Endothelial cell of umbilical vein (primary cell): ENCODE measurements around the gene OLA1. TPM values are rescaled to one million over a fixed set of nuclear protein-coding genes. Genes with fewer than 3 reads are reported as not detected.

Experiments
- BruUV-seq: library from RNA; stranded (reverse); fragments of 400-500 nt; replicated peaks from 2 replicates; lab custom pipeline; 2021; lab: Mats Ljungman, UMichigan
- CTCF ChIA-PET: fragments of 300-600, 350-600 bp; sonication (Branson Sonifier 250); formaldehyde crosslinking; loops from one replicate; lab custom pipeline; 2021; ENCODE audit warnings: antibody characterized with exemption, inconsistent platforms; lab: Charles Lee
- POLR2A ChIA-PET: fragments of 300-600, 350-600 bp; sonication (Branson Sonifier 250); formaldehyde crosslinking; loops from one replicate; lab custom pipeline; 2021; ENCODE audit warnings: antibody characterized with exemption, inconsistent platforms; lab: Charles Lee
- DNase-seq: peaks from one replicate; pipeline ENCODE4 v3.0.0-alpha.2; 2011; ENCODE audit warnings: low read depth, low spot score
- FAIRE-seq: peaks from 2 replicates; lab custom pipeline; 2011; peaks lifted over from hg19 to GRCh38; lab: Jason Lieb, UNC
- H2AFZ ChIP-seq: 2 replicates; pipeline ENCODE4 v1.6.0; 2012; ENCODE audit warnings: low read depth, low read length, control low read depth, inconsistent platforms
- H3K27ac ChIP-seq: 2 replicates; pipeline ENCODE4 v1.5.1; 2011; ENCODE audit warnings: low read depth, mild to moderate bottlenecking, control low read depth, low read length, moderate library complexity; ENCODE audit not compliant: insufficient read depth
- H3K27me3 ChIP-seq, 2 experiments: 2 replicates each; pipeline versions ENCODE4 v1.6.0 to v1.6.1; 2011; ENCODE audit warnings: low read length in 2 of 2, mixed read lengths in 1 of 2; ENCODE audit not compliant: control insufficient read depth in 2 of 2, insufficient read depth in 2 of 2
- H3K36me3 ChIP-seq, 2 experiments: 2 replicates in 1 of 2; 3 replicates in 1 of 2; pipeline ENCODE4 v1.5.1; 2011; ENCODE audit warnings: low read length in 2 of 2, mild to moderate bottlenecking in 1 of 2, moderate library complexity in 1 of 2; ENCODE audit not compliant: control insufficient read depth in 2 of 2, insufficient read depth in 2 of 2; ENCODE audit errors: extremely low read depth in 1 of 2
- H3K4me1 ChIP-seq: 3 replicates; pipeline ENCODE4 v1.5.1; 2011; ENCODE audit warnings: mild to moderate bottlenecking, low read length; ENCODE audit not compliant: control insufficient read depth, insufficient read depth; ENCODE audit errors: extremely low read depth
- H3K4me2 ChIP-seq: 2 replicates; pipeline ENCODE4 v1.6.1; 2011; ENCODE audit warnings: low read length, control low read depth, mixed read lengths; ENCODE audit not compliant: insufficient read depth
- H3K4me3 ChIP-seq, 3 experiments: fragments of 200-600 bp in 1 of 3; sonication (generic), shearing (Covaris generic) in 1 of 3; replicated peaks in 1 of 3; 2 replicates each; pipeline ENCODE4 v1.5.1; 2011 to 2016; ENCODE audit warnings: control low read depth in 3 of 3, low read length in 3 of 3, mild to moderate bottlenecking in 2 of 3, inconsistent platforms in 1 of 3, low read depth in 1 of 3, moderate library complexity in 1 of 3; ENCODE audit not compliant: insufficient read depth in 1 of 3
- H3K79me2 ChIP-seq: 2 replicates; pipeline ENCODE4 v1.6.0; 2012; ENCODE audit warnings: low read length, inconsistent platforms; ENCODE audit not compliant: control insufficient read depth, insufficient read depth
- H3K9ac ChIP-seq: replicated peaks from 2 replicates; pipeline ENCODE3; 2011; ENCODE audit warnings: low read length, control low read depth; ENCODE audit not compliant: insufficient read depth; ENCODE audit errors: extremely low read depth
- H3K9me1 ChIP-seq: replicated peaks from 3 replicates; pipeline ENCODE4 v1.6.0; 2011; ENCODE audit warnings: mild to moderate bottlenecking, low read length; ENCODE audit not compliant: control insufficient read depth, insufficient read depth; ENCODE audit errors: extremely low read depth
- H3K9me3 ChIP-seq: replicated peaks from 2 replicates; pipeline ENCODE4 v1.5.1; 2012; ENCODE audit warnings: low read length, inconsistent platforms; ENCODE audit not compliant: control insufficient read depth, insufficient read depth
- H4K20me1 ChIP-seq: replicated peaks from 2 replicates; pipeline ENCODE3; 2011; ENCODE audit warnings: mild to moderate bottlenecking, low read length; ENCODE audit not compliant: control insufficient read depth, insufficient read depth; ENCODE audit errors: extremely low read depth
- EZH2 ChIP-seq: IDR thresholded peaks from 2 replicates; pipeline ENCODE4 v1.6.1; 2012; ENCODE audit warnings: borderline replicate concordance, low read depth, mild to moderate bottlenecking, moderate library complexity, low read length, inconsistent platforms; ENCODE audit not compliant: severe bottlenecking
- FOS ChIP-seq: IDR thresholded peaks from 2 replicates; pipeline ENCODE4 v1.6.1; 2011; ENCODE audit warnings: mild to moderate bottlenecking, low read length, moderate library complexity, borderline replicate concordance; ENCODE audit not compliant: insufficient read depth
- GATA2 ChIP-seq: IDR thresholded peaks from 2 replicates; pipeline ENCODE4 v1.7.0; 2011; ENCODE audit warnings: low read depth, mild to moderate bottlenecking, moderate library complexity, mixed read lengths, low read length; ENCODE audit not compliant: insufficient read length, insufficient read depth
- JUN ChIP-seq: IDR thresholded peaks from 2 replicates; pipeline ENCODE4 v1.6.1; 2011; ENCODE audit warnings: borderline replicate concordance, low read depth; ENCODE audit not compliant: insufficient read length, insufficient read depth
- MYC ChIP-seq: IDR thresholded peaks from one replicate; pipeline ENCODE4 v1.6.1; 2011; ENCODE audit warnings: mild to moderate bottlenecking, low read depth, low read length
- POLR2A ChIP-seq: IDR thresholded peaks from 2 replicates; pipeline ENCODE4 v1.6.1; 2012; ENCODE audit warnings: low read depth, mild to moderate bottlenecking, control low read depth, low read length
- POLR2AphosphoS5 ChIP-seq: IDR thresholded peaks from 2 replicates; pipeline ENCODE4 v1.6.1; 2012; ENCODE audit warnings: low read depth, mild to moderate bottlenecking, control low read depth, low read length, moderate library complexity; ENCODE audit not compliant: insufficient read depth
- dilution Hi-C: fragments of 300-500 bp; cut with MboI; formaldehyde crosslinking; loops from one replicate; pipeline ENCODE4 v1.15.0; 2019; ENCODE audit warnings: low sequenced_read_pairs; ENCODE audit not compliant: extremely low pct_ligation_motif_present
- intact Hi-C: fragments of 100-400 bp; cut with micrococcal nuclease; formaldehyde crosslinking; loops from one replicate; pipeline ENCODE4 v1.10.0; 2022
- polyA plus RNA-seq, 4 experiments: library from polyadenylated mRNA; depleted of rRNA in 3 of 4; stranded (reverse) in 3 of 4; unstranded in 1 of 4; fragments of >200 nt; gene quantifications; 2 replicates each; pipeline versions ENCODE4 v1.2.1 to v1.2.3, GENCODE V29; 2011 to 2012; ENCODE audit warnings: missing spikeins in 1 of 4
- total RNA-seq: library from RNA; stranded (reverse); gene quantifications from 2 replicates; pipeline ENCODE4 v1.2.3, GENCODE V29; 2021
- TF ChIP-seq, protein P1 (sequence below), 2 donors: IDR thresholded peaks; 1 replicate in 1 of 2; 2 replicates in 1 of 2; pipeline ENCODE4 v1.5.1; 2011; ENCODE audit warnings: low read length in 2 of 2, mild to moderate bottlenecking in 2 of 2, moderate library complexity in 2 of 2, control low read depth in 1 of 2, inconsistent platforms in 1 of 2, low read depth in 1 of 2; ENCODE audit not compliant: insufficient read depth in 1 of 2; ENCODE audit errors: extremely low read depth in 1 of 2
- TF ChIP-seq, protein P2 (sequence below): IDR thresholded peaks from 2 replicates; pipeline ENCODE4 v1.6.1; 2011; ENCODE audit not compliant: insufficient read depth, insufficient read length

OLA1 gene
- total and polyA plus RNA-seq, 2 donors (not counting 3 experiments of a cell fraction or from before 2014, with no cell fraction given), result 30.6 to 93.9 TPM

GRCh38 chr2:174259981-174260380 lies 11.6 kb upstream of the OLA1 start:
- no TSS peak for BruUV-seq
- FAIRE-seq (no peak), DNase-seq (no peak)
- no peaks in the 10 kb centered on the region for H3K27me3 ChIP-seq
- H3K4me1 ChIP-seq, result peaks cover 6% of the 10 kb centered on the region
- no peaks in the 10 kb centered on the region for H3K9me1 ChIP-seq
- H3K4me3 ChIP-seq, result no peak overlapping the region
- no peaks in the 10 kb centered on the region for H4K20me1 ChIP-seq
- H3K36me3 ChIP-seq, result no peaks in the 10 kb centered on the region
- H3K9me3 ChIP-seq, result no peaks in the 10 kb centered on the region
- TF ChIP-seq, protein P1, sequence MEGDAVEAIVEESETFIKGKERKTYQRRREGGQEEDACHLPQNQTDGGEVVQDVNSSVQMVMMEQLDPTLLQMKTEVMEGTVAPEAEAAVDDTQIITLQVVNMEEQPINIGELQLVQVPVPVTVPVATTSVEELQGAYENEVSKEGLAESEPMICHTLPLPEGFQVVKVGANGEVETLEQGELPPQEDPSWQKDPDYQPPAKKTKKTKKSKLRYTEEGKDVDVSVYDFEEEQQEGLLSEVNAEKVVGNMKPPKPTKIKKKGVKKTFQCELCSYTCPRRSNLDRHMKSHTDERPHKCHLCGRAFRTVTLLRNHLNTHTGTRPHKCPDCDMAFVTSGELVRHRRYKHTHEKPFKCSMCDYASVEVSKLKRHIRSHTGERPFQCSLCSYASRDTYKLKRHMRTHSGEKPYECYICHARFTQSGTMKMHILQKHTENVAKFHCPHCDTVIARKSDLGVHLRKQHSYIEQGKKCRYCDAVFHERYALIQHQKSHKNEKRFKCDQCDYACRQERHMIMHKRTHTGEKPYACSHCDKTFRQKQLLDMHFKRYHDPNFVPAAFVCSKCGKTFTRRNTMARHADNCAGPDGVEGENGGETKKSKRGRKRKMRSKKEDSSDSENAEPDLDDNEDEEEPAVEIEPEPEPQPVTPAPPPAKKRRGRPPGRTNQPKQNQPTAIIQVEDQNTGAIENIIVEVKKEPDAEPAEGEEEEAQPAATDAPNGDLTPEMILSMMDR (IDR thresholded peaks at IDR 0.05; ENCODE audit: extremely low read depth in 1 of 2, insufficient read depth in 1 of 2, low read depth in 1 of 2, low read length in 2 of 2), result no peak
- TF ChIP-seq POLR2A (no peak), FOS (no peak), JUN (no peak), GATA2 (no peak), MYC (no peak), EZH2 (no peak), POLR2AphosphoS5 (no peak)
- TF ChIP-seq, protein P2, sequence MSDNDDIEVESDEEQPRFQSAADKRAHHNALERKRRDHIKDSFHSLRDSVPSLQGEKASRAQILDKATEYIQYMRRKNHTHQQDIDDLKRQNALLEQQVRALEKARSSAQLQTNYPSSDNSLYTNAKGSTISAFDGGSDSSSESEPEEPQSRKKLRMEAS, result no peak
- no peak overlapping the region for H3K4me2 ChIP-seq
- dilution Hi-C loops, result no loop called here
- H3K27ac ChIP-seq, result no peak overlapping the region
- no peaks in the 10 kb centered on the region for H3K79me2 ChIP-seq
- ChIA-PET POLR2A (no interaction called here), CTCF (no interaction called here)
- H2AFZ ChIP-seq, result no peak overlapping the region
- intact Hi-C loops, result no loop called here
- H3K9ac ChIP-seq, result no peak overlapping the region
